22Rv1 (cell line): ENCODE data around the gene IRAK4.

Experiments used
- H3K27ac ChIP-seq: fragments of 450-650 bp; 2 replicates; pipeline ENCODE4 v1.5.1; 2017
- CTCF ChIP-seq: fragments of 450-650 bp; IDR thresholded peaks from 2 replicates; pipeline ENCODE4 v1.5.1; 2017; ENCODE audit warnings: mild to moderate bottlenecking
- ZFX ChIP-seq: fragments of 450-650 bp; IDR thresholded peaks from 2 replicates; pipeline ENCODE4 v1.6.1; 2017; ENCODE audit warnings: antibody characterized with exemption, borderline replicate concordance

IRAK4 gene

GRCh38 chr12:43805149-43805859, 46.6 kb downstream of the IRAK4 start:
- H3K27ac ChIP-seq, result peak overlapping the region; percentile 67
- TF ChIP-seq CTCF (no peak), ZFX (no peak)

GRCh38 chr12:43805860-43806736, 47.3 kb downstream of the IRAK4 start, which contains the start of gene TWF1:
TSS of gene TWF1 (minus strand) at chr12:43806317. CDS start at chr12:43806245, 72 bp downstream.
- no peak for TF ChIP-seq ZFX
- TF ChIP-seq CTCF, result peak; percentile 56
- H3K27ac ChIP-seq, result peak within 1 kb of the TSS; percentile 67

- peak overlapping the region; percentile 67 for H3K27ac ChIP-seq
- no peak for TF ChIP-seq CTCF
- no peak for TF ChIP-seq ZFX
Measured at GRCh38 chr12:43806737-43807072, 48.0 kb downstream of the IRAK4 start.

GRCh38 chr12:43807386-43807785, 48.6 kb downstream of the IRAK4 start:
- no peak overlapping the region for H3K27ac ChIP-seq
- TF ChIP-seq ZFX (no peak), CTCF (no peak)

GRCh38 chr12:43812057-43812456, 53.3 kb downstream of the IRAK4 start:
- TF ChIP-seq CTCF, result no peak
- no peak for TF ChIP-seq ZFX
- no peak overlapping the region for H3K27ac ChIP-seq

- TF ChIP-seq ZFX, result no peak
- no peak for TF ChIP-seq CTCF
- no peak overlapping the region for H3K27ac ChIP-seq
Measured at GRCh38 chr12:43812926-43813325, 54.2 kb downstream of the IRAK4 start.

GRCh38 chr12:43815416-43815815, 56.7 kb downstream of the IRAK4 start:
- no peak overlapping the region for H3K27ac ChIP-seq
- TF ChIP-seq ZFX, result no peak
